SK-N-SH treated with all-trans-retinoic acid at 6 μM for 48 hours (cell line): ENCODE data around the gene ZC3H7B.

Source experiments
- ARNTL ChIP-seq: fragments of 450-650 bp; formaldehyde crosslinking; IDR thresholded peaks from 2 replicates; pipeline ENCODE4 v1.5.0; 2020; ENCODE audit warnings: low read depth, mild to moderate bottlenecking, moderate library complexity, borderline replicate concordance
- BACH2 ChIP-seq: fragments of 250-450 bp; sonication (Bioruptor Pico); IDR thresholded peaks from 2 replicates; pipeline ENCODE4 v1.9.0; 2021; ENCODE audit warnings: mild to moderate bottlenecking, borderline replicate concordance
- CSDC2 ChIP-seq: fragments of 250-450 bp; sonication (Bioruptor Pico); IDR thresholded peaks from 2 replicates; pipeline ENCODE4 v1.5.0; 2020; ENCODE audit warnings: mild to moderate bottlenecking, moderate library complexity
- GLIS3 ChIP-seq: fragments of 250-450 bp; sonication (Bioruptor Pico); IDR thresholded peaks from 2 replicates; pipeline ENCODE4 v1.5.0; 2020; ENCODE audit warnings: mild to moderate bottlenecking, moderate library complexity
- ISL1 ChIP-seq: fragments of 250-450 bp; sonication (Bioruptor Pico); IDR thresholded peaks from 2 replicates; pipeline ENCODE4 v2.1.2; 2022; ENCODE audit warnings: mild to moderate bottlenecking, moderate library complexity
- OSR1 ChIP-seq: fragments of 250-450 bp; sonication (Bioruptor Pico); IDR thresholded peaks from 2 replicates; pipeline ENCODE4 v1.8.0; 2022; ENCODE audit warnings: moderate library complexity, mild to moderate bottlenecking, inconsistent platforms
- POU6F1 ChIP-seq: fragments of 250-450 bp; sonication (Bioruptor Pico); IDR thresholded peaks from 2 replicates; pipeline ENCODE4 v1.8.0; 2021; ENCODE audit warnings: low read depth, mild to moderate bottlenecking, moderate library complexity, borderline replicate concordance
- PPARA ChIP-seq: fragments of 250-450 bp; sonication (Bioruptor Pico); IDR thresholded peaks from 2 replicates; pipeline ENCODE4 v1.5.0; 2020; ENCODE audit warnings: mild to moderate bottlenecking, borderline replicate concordance
- RARB ChIP-seq: fragments of 250-450 bp; sonication (Bioruptor Pico); IDR thresholded peaks from 2 replicates; pipeline ENCODE4 v1.8.0; 2021; ENCODE audit warnings: mild to moderate bottlenecking, moderate library complexity
- TOX ChIP-seq: fragments of 250-450 bp; sonication (Bioruptor Pico); IDR thresholded peaks from 2 replicates; pipeline ENCODE4 v1.8.0; 2021; ENCODE audit warnings: mild to moderate bottlenecking, moderate library complexity, borderline replicate concordance
- ZFP3 ChIP-seq: fragments of 250-450 bp; sonication (Bioruptor Pico); IDR thresholded peaks from 2 replicates; pipeline ENCODE4 v1.5.0; 2020; ENCODE audit warnings: mild to moderate bottlenecking, moderate library complexity
- ZNF8 ChIP-seq: fragments of 450-650 bp; formaldehyde crosslinking; IDR thresholded peaks from 2 replicates; pipeline ENCODE4 v1.5.0; 2020; ENCODE audit warnings: mild to moderate bottlenecking, moderate library complexity
- TF ChIP-seq, protein P1 (sequence below): fragments of 250-450 bp; sonication (Bioruptor Pico); IDR thresholded peaks from 2 replicates; pipeline ENCODE4 v1.5.1; 2021; ENCODE audit warnings: mild to moderate bottlenecking, moderate library complexity

GRCh38 chr22:41262250-41262765, 39.0 kb upstream of the ZC3H7B start:
- no peak for TF ChIP-seq BACH2 (CRISPR knock-in tag)
- no peak for TF ChIP-seq OSR1
- TF ChIP-seq TOX (CRISPR knock-in tag), result no peak
- TF ChIP-seq ZNF8 (CRISPR knock-in tag), result no peak
- no peak for TF ChIP-seq RARB
- no peak for TF ChIP-seq POU6F1
- TF ChIP-seq ZFP3 (CRISPR knock-in tag), result no peak
- TF ChIP-seq ARNTL (CRISPR knock-in tag), result no peak
- TF ChIP-seq GLIS3, result no peak
- TF ChIP-seq ISL1, result no peak
- no peak for TF ChIP-seq PPARA (CRISPR knock-in tag)
- no peak for TF ChIP-seq CSDC2 (CRISPR knock-in tag)
- TF ChIP-seq, protein P1, sequence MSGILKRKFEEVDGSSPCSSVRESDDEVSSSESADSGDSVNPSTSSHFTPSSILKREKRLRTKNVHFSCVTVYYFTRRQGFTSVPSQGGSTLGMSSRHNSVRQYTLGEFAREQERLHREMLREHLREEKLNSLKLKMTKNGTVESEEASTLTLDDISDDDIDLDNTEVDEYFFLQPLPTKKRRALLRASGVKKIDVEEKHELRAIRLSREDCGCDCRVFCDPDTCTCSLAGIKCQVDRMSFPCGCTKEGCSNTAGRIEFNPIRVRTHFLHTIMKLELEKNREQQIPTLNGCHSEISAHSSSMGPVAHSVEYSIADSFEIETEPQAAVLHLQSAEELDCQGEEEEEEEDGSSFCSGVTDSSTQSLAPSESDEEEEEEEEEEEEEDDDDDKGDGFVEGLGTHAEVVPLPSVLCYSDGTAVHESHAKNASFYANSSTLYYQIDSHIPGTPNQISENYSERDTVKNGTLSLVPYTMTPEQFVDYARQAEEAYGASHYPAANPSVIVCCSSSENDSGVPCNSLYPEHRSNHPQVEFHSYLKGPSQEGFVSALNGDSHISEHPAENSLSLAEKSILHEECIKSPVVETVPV (CRISPR knock-in tag), result no peak
